Measurements from ENCODE around the gene CYB561A3. TPM values are rescaled to one million over a fixed set of nuclear protein-coding genes. Genes with fewer than 3 reads are reported as not detected.

Gene CYB561A3
- total RNA-seq, 4 donors from 2014 or later = 68.1 to 157 (median 93.6) TPM

- no peak for DNase-seq
- 100% methylated on average over 1 of the region's 1 CpG; no CpG with 5 or more reads in 1 of the 2 donors for WGBS, 2 donors (ENCODE audit: low coverage in 1 of 2)
- Histone ChIP-seq H3K4me1 (peaks cover 0 to 30% (median 12%) of the 10 kb centered on the region in 4 donors), H3K27ac (no peak overlapping the region), H3K9me3 (no peaks in the 10 kb centered on the region), H3K27me3 (no peaks in the 10 kb centered on the region), H3K4me3 (no peak overlapping the region), H3K36me3 (peaks cover 0 to 21% (median 10%) of the 10 kb centered on the region in 4 donors)
- TF ChIP-seq CTCF (IDR thresholded peaks at IDR 0.05) = no peak
- no peak for TF ChIP-seq EP300 (IDR thresholded peaks at IDR 0.05; ENCODE audit: low read depth)
- no peak for TF ChIP-seq POLR2A (IDR thresholded peaks at IDR 0.05)
- no peak for TF ChIP-seq POLR2AphosphoS5 (IDR thresholded peaks at IDR 0.05)
- in situ Hi-C loops (cut with MboI; ENCODE audit: low pct_ligation_motif_present in 1 of 4, low pct_unique_long_range_greater_than_20kb in 1 of 4, low sequenced_read_pairs in 3 of 4) = no loop called here
- intact Hi-C loops (cut with DNase I; ENCODE audit: low total_unique reads) = no loop called here
Measured at GRCh38 chr11:61350336-61350735, 11.3 kb downstream of the CYB561A3 start.

GRCh38 chr11:61349916-61350315, 11.8 kb downstream of the CYB561A3 start:
- in situ Hi-C loops (cut with MboI; ENCODE audit: low pct_ligation_motif_present in 1 of 4, low pct_unique_long_range_greater_than_20kb in 1 of 4, low sequenced_read_pairs in 3 of 4) (loop anchor here in 1 of 4 donors (25.0 kb wide), 1 partner anchor 513 kb away; the partner anchor contains the start of gene CCDC86), intact Hi-C loops (cut with DNase I; ENCODE audit: low total_unique reads) (no loop called here)
- Histone ChIP-seq H3K9me3 (no peaks in the 10 kb centered on the region), H3K36me3 (peaks cover 0 to 21% (median 10%) of the 10 kb centered on the region in 4 donors), H3K27me3 (no peaks in the 10 kb centered on the region), H3K4me1 (peaks cover 0 to 30% (median 12%) of the 10 kb centered on the region in 4 donors), H3K27ac (no peak overlapping the region), H3K4me3 (no peak overlapping the region)
- TF ChIP-seq POLR2A (IDR thresholded peaks at IDR 0.05) = no peak
- DNase-seq = no peak
- WGBS, 2 donors (ENCODE audit: low coverage in 1 of 2) = 92% methylated on average over 10 of the region's 10 CpGs; no CpG with 5 or more reads in 1 of the 2 donors

GRCh38 chr11:61349189-61349751, 12.4 kb downstream of the CYB561A3 start:
- no peak for DNase-seq
- Histone ChIP-seq H3K9me3 (no peaks in the 10 kb centered on the region), H3K4me1 (peaks cover 0 to 26% (median 11%) of the 10 kb centered on the region in 4 donors), H3K27me3 (no peaks in the 10 kb centered on the region), H3K4me3 (no peak overlapping the region), H3K27ac (no peak overlapping the region), H3K36me3 (peaks cover 0 to 21% (median 10%) of the 10 kb centered on the region in 4 donors)
- intact Hi-C loops (cut with DNase I; ENCODE audit: low total_unique reads) = no loop called here
- WGBS, 2 donors (ENCODE audit: low coverage in 1 of 2) = 90% methylated on average over 12 of the region's 12 CpGs; no CpG with 5 or more reads in 1 of the 2 donors
- in situ Hi-C loops (cut with MboI; ENCODE audit: low pct_ligation_motif_present in 1 of 4, low pct_unique_long_range_greater_than_20kb in 1 of 4, low sequenced_read_pairs in 3 of 4) = loop anchor here in 1 of 4 donors (25.0 kb wide), 1 partner anchor 512 kb away; the partner anchor contains the start of gene CCDC86
- TF ChIP-seq POLR2AphosphoS5 (IDR thresholded peaks at IDR 0.05) (no peak), EP300 (IDR thresholded peaks at IDR 0.05; ENCODE audit: low read depth) (no peak), CTCF (IDR thresholded peaks at IDR 0.05) (no peak), POLR2A (IDR thresholded peaks at IDR 0.05) (no peak)

GRCh38 chr11:61347916-61348461, 13.7 kb downstream of the CYB561A3 start:
- TF ChIP-seq CTCF (IDR thresholded peaks at IDR 0.05) (no peak), POLR2AphosphoS5 (IDR thresholded peaks at IDR 0.05) (no peak)
- H3K27me3 ChIP-seq = no peaks in the 10 kb centered on the region
- 68% methylated on average over 11 of the region's 11 CpGs; no CpG with 5 or more reads in 1 of the 2 donors for WGBS, 2 donors (ENCODE audit: low coverage in 1 of 2)
- in situ Hi-C loops (cut with MboI; ENCODE audit: low pct_ligation_motif_present in 1 of 4, low pct_unique_long_range_greater_than_20kb in 1 of 4, low sequenced_read_pairs in 3 of 4) = loop anchor here in 1 of 4 donors (25.0 kb wide), 1 partner anchor 511 kb away; the partner anchor contains the start of gene CCDC86
- H3K27ac ChIP-seq = no peak overlapping the region
- no peaks in the 10 kb centered on the region for H3K9me3 ChIP-seq
- H3K4me1 ChIP-seq = peaks cover 0 to 14% (median 7%) of the 10 kb centered on the region in 4 donors
- no peak overlapping the region for H3K4me3 ChIP-seq
- intact Hi-C loops (cut with DNase I; ENCODE audit: low total_unique reads) = no loop called here
- H3K36me3 ChIP-seq = peaks cover 0 to 20% (median 7%) of the 10 kb centered on the region in 4 donors
- DNase-seq = no peak
